Measurements from ENCODE around the gene RFXANK. TPM values are rescaled to one million over a fixed set of nuclear protein-coding genes. Genes with fewer than 3 reads are reported as not detected.

The RFXANK gene
- total and polyA plus RNA-seq, 4 donors, result 8.9 to 27.8 (median 19.0) TPM

DNA sequence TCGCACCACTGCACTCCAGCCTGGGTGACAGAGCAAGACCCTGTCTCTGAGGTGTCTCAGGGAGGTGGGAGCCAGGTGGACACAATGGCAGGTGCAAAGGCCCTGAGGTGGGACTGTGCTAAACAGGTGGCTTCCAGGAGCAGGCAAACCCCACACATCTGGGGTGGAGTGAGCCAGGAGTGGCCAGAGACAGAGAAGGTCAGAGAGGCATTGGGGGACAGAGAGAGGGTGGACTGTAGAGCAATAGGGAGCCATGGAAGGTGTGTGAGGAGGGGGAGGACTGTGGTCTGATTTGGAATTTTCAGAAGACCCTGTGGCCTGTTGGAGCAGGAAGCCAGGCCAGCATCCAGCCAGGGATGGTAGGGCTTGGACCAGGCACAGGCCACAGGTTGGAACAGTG, 26.7 kb upstream of the RFXANK start:
- no peak for TF ChIP-seq HNF4A (conservative IDR thresholded peaks at IDR 0.05)
- TF ChIP-seq, protein P1, sequence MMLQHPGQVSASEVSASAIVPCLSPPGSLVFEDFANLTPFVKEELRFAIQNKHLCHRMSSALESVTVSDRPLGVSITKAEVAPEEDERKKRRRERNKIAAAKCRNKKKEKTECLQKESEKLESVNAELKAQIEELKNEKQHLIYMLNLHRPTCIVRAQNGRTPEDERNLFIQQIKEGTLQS (IDR thresholded peaks at IDR 0.05), result no peak
- no peak for TF ChIP-seq TAF1 (conservative IDR thresholded peaks at IDR 0.05)
- no peak for TF ChIP-seq RXRA (IDR thresholded peaks at IDR 0.05)
- no peak for TF ChIP-seq SP1 (IDR thresholded peaks at IDR 0.05)
- H3K9ac ChIP-seq (ENCODE audit: low read depth in 1 of 2, low read length in 2 of 2), result no peak overlapping the region
- H3K4me3 ChIP-seq (ENCODE audit: low read depth in 1 of 3, low read length in 3 of 3), result no peak overlapping the region
- H3K9me3 ChIP-seq (ENCODE audit: control insufficient read depth in 4 of 4, low read length in 3 of 4), result no peaks in the 10 kb centered on the region
- H3K4me1 ChIP-seq (ENCODE audit: control insufficient read depth in 4 of 4, insufficient read depth in 4 of 4, low read length in 3 of 4), result peaks cover 0 to 5% (median 0%) of the 10 kb centered on the region in 4 donors
- WGBS, result 100% methylated on average over 1 of the region's 1 CpG
- H3K27me3 ChIP-seq (ENCODE audit: control insufficient read depth in 4 of 4, insufficient read depth in 4 of 4, low read length in 3 of 4), result no peaks in the 10 kb centered on the region
- no peaks in the 10 kb centered on the region for H3K36me3 ChIP-seq (ENCODE audit: control insufficient read depth in 4 of 4, insufficient read depth in 3 of 4, low read depth in 1 of 4, low read length in 3 of 4)
- DNase-seq (ENCODE audit: low spot score), result no peak
- no peak overlapping the region for H3K27ac ChIP-seq (ENCODE audit: low read depth in 1 of 2, low read length in 2 of 2)

DNA sequence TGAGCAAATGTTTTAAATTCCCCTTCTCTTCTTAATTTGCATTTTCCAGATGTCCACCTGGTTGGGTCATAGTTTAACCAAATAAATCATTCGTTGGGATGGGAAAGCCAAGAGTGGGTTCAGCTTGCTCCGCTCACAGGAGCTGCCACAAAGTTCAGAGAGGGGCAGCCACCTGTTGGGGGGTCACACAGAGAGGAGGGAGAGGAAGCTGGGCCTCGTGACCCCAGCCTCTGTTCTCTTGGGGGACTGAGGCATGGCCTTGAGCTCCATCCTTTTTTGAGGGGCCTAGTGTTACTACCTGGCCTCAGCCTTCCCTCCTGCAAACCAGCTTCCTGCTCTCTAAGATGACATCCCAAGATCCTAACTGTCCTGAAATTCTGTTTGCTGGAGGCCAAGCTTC, 24.4 kb upstream of the RFXANK start:
- no peak overlapping the region for H3K27ac ChIP-seq (ENCODE audit: low read depth in 1 of 2, low read length in 2 of 2)
- DNase-seq (ENCODE audit: low spot score), result no peak
- H3K4me3 ChIP-seq (ENCODE audit: low read depth in 1 of 3, low read length in 3 of 3), result no peak overlapping the region
- no peaks in the 10 kb centered on the region for H3K27me3 ChIP-seq (ENCODE audit: control insufficient read depth in 4 of 4, insufficient read depth in 4 of 4, low read length in 3 of 4)
- H3K9me3 ChIP-seq (ENCODE audit: control insufficient read depth in 4 of 4, low read length in 3 of 4), result no peaks in the 10 kb centered on the region
- TF ChIP-seq HNF4G (IDR thresholded peaks at IDR 0.05) (no peak), SP1 (IDR thresholded peaks at IDR 0.05) (no peak), YY1 (IDR thresholded peaks at IDR 0.05) (no peak), TAF1 (conservative IDR thresholded peaks at IDR 0.05) (no peak), RXRA (IDR thresholded peaks at IDR 0.05) (no peak), FOXA1 (IDR thresholded peaks at IDR 0.05) (no peak), RAD21 (IDR thresholded peaks at IDR 0.05) (no peak), GABPA (IDR thresholded peaks at IDR 0.05 in 1 of 2, conservative IDR thresholded peaks at IDR 0.05 in 1 of 2) (no peak), FOXA2 (IDR thresholded peaks at IDR 0.05) (no peak), HNF4A (conservative IDR thresholded peaks at IDR 0.05) (no peak), EGR1 (IDR thresholded peaks at IDR 0.05; ENCODE audit: low read depth in 2 of 2) (no peak), JUND (IDR thresholded peaks at IDR 0.05) (no peak), NR2F2 (IDR thresholded peaks at IDR 0.05) (no peak)
- TF ChIP-seq, protein P2, sequence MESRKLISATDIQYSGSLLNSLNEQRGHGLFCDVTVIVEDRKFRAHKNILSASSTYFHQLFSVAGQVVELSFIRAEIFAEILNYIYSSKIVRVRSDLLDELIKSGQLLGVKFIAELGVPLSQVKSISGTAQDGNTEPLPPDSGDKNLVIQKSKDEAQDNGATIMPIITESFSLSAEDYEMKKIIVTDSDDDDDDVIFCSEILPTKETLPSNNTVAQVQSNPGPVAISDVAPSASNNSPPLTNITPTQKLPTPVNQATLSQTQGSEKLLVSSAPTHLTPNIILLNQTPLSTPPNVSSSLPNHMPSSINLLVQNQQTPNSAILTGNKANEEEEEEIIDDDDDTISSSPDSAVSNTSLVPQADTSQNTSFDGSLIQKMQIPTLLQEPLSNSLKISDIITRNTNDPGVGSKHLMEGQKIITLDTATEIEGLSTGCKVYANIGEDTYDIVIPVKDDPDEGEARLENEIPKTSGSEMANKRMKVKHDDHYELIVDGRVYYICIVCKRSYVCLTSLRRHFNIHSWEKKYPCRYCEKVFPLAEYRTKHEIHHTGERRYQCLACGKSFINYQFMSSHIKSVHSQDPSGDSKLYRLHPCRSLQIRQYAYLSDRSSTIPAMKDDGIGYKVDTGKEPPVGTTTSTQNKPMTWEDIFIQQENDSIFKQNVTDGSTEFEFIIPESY (IDR thresholded peaks at IDR 0.05), result no peak
- TF ChIP-seq, protein P3, sequence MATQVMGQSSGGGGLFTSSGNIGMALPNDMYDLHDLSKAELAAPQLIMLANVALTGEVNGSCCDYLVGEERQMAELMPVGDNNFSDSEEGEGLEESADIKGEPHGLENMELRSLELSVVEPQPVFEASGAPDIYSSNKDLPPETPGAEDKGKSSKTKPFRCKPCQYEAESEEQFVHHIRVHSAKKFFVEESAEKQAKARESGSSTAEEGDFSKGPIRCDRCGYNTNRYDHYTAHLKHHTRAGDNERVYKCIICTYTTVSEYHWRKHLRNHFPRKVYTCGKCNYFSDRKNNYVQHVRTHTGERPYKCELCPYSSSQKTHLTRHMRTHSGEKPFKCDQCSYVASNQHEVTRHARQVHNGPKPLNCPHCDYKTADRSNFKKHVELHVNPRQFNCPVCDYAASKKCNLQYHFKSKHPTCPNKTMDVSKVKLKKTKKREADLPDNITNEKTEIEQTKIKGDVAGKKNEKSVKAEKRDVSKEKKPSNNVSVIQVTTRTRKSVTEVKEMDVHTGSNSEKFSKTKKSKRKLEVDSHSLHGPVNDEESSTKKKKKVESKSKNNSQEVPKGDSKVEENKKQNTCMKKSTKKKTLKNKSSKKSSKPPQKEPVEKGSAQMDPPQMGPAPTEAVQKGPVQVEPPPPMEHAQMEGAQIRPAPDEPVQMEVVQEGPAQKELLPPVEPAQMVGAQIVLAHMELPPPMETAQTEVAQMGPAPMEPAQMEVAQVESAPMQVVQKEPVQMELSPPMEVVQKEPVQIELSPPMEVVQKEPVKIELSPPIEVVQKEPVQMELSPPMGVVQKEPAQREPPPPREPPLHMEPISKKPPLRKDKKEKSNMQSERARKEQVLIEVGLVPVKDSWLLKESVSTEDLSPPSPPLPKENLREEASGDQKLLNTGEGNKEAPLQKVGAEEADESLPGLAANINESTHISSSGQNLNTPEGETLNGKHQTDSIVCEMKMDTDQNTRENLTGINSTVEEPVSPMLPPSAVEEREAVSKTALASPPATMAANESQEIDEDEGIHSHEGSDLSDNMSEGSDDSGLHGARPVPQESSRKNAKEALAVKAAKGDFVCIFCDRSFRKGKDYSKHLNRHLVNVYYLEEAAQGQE (IDR thresholded peaks at IDR 0.05), result no peak
- TF ChIP-seq, protein P4, sequence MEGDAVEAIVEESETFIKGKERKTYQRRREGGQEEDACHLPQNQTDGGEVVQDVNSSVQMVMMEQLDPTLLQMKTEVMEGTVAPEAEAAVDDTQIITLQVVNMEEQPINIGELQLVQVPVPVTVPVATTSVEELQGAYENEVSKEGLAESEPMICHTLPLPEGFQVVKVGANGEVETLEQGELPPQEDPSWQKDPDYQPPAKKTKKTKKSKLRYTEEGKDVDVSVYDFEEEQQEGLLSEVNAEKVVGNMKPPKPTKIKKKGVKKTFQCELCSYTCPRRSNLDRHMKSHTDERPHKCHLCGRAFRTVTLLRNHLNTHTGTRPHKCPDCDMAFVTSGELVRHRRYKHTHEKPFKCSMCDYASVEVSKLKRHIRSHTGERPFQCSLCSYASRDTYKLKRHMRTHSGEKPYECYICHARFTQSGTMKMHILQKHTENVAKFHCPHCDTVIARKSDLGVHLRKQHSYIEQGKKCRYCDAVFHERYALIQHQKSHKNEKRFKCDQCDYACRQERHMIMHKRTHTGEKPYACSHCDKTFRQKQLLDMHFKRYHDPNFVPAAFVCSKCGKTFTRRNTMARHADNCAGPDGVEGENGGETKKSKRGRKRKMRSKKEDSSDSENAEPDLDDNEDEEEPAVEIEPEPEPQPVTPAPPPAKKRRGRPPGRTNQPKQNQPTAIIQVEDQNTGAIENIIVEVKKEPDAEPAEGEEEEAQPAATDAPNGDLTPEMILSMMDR (IDR thresholded peaks at IDR 0.05; ENCODE audit: low read depth, low read length, missing input control), result no peak
- TF ChIP-seq, protein P5, sequence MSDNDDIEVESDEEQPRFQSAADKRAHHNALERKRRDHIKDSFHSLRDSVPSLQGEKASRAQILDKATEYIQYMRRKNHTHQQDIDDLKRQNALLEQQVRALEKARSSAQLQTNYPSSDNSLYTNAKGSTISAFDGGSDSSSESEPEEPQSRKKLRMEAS (IDR thresholded peaks at IDR 0.05), result no peak
- 84% methylated on average over 3 of the region's 3 CpGs for WGBS
- no peaks in the 10 kb centered on the region for H3K36me3 ChIP-seq (ENCODE audit: control insufficient read depth in 4 of 4, insufficient read depth in 3 of 4, low read depth in 1 of 4, low read length in 3 of 4)
- H3K4me1 ChIP-seq (ENCODE audit: control insufficient read depth in 4 of 4, insufficient read depth in 4 of 4, low read length in 3 of 4), result peaks cover 0 to 6% (median 0%) of the 10 kb centered on the region in 4 donors
- no peak overlapping the region for H3K9ac ChIP-seq (ENCODE audit: low read depth in 1 of 2, low read length in 2 of 2)
